ENCODE data around the gene AFF1.
A peak's percentile ranks its signal among the peaks of the same experiment; 100 is the strongest.

AFF1 gene

DNA sequence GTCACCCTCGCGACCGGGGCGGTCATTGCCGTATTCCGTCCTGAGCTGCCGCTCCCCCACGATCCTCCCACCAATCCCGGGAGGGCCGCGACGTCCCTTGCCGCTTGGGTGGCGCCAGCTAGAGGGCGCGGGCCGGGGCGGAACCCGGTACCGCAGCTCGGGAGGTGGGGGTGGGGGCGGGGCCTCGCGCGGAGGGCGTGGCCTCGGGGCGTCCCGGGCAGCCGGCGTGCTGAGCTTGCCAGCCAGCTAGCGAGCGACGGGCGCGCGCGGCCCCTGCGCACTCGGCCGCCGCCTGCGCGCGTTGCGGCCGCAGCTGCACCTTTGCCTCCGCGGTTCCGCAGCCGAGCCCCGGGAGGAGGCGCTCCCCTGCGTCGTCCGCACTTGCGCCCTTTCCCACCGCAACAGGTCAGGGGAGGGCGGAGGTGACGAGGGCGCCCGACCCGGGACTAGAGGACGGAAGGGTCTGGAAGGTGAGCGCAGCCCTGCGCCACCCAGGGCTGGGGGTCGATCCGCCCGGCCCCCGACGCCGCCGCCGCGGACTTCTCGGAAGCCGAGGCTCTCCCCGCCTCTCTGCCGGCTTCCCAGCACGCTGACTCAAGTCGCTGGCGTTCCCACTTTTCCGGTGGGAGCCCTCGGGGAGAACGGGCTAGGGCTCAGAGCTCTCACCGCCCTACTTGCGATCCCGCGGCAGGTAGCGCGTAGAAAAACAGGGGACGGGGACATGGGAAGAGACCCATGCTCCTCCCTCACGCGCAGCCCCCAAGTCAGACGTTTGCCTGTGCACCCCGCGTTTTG is at the start of gene AFF1:
TSS of gene AFF1 (plus strand) at position 241 of the 795 bp plus-strand sequence. CDS start 13,523 bp downstream, outside the sequence.
- DNase-seq = peak; percentile 39

DNA sequence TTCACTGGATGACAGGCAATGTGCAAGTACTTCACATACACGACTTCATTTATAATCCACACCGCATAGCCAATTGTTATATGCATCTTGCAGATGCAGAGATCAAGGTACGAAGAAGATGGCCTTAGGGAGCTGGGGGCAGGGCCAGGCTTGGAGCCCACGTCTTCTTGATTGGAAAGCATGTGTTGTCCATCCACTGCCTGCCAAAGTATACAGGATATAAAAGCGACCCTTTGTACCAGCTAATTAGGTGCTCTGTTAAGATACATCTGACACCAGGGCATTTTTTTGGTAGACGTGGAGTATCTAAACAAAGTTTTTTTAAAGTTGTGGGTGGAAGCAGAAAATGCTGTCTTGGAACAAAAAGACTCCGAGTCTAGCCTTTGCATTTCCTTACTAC is 44.0 kb upstream of the AFF1 start:
- no peak for DNase-seq

GRCh38 chr4:86891762-86892635 is 42.8 kb upstream of the AFF1 start, which contains the start of gene C4orf36:
Gene C4orf36 (minus strand): TSS chr4:86892422. CDS start chr4:86891520, 902 bp downstream.
- DNase-seq = peak; percentile 54

- peak; percentile 40 for DNase-seq
These were observed 42.2 kb upstream of the AFF1 start for GRCh38 chr4:86892636-86892960.

GRCh38 chr4:86893136-86893535 is 41.7 kb upstream of the AFF1 start:
- DNase-seq = no peak

DNA sequence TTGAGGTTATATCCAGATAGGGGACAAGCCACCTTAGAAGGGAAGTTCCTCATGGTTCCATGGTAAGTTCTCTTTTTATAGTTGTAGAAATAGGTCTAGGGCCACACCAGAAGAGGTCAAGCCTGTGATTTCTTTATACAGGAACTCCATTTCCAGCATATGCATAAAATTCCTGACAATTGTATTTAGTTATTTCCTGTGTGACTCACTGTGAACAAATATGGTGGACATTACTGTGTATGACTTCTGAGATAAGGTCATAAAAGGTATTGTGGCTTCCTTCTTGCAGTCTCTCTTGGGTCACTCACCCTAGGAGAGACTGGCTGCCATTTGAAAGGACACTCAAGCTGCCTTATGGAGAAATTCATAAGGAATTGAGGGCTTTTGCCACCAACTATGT is 40.4 kb upstream of the AFF1 start:
- DNase-seq = no peak

- DNase-seq = peak; percentile 19
These were observed 38.9 kb upstream of the AFF1 start for GRCh38 chr4:86895692-86896488.

- DNase-seq = no peak
These were observed 38.2 kb upstream of the AFF1 start for GRCh38 chr4:86896596-86896995.

DNA sequence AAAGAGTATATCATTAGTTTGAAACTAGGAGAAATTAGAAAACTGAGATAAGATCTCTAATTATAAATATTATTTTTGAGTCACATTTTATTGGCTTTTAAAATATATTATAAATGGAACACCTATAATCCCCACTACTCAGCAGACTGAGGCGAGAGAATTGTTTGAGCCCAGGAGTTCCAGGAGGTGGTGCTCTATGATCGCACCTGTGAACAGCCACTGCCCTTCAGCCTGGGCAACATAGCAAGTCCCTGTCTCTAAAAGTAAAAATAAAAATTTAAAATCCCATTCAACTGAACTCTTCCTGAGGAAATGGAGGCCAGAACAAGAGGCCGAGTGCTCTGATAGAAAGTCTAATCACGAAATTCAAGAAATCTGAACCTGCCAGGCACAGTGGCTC is 36.2 kb upstream of the AFF1 start:
- DNase-seq = no peak

- no peak for DNase-seq
These were observed 32.9 kb upstream of the AFF1 start for GRCh38 chr4:86901864-86902263.

- DNase-seq = peak; percentile 6
These were observed 26.6 kb upstream of the AFF1 start for GRCh38 chr4:86908251-86908657.

- no peak for DNase-seq
These were observed 25.1 kb upstream of the AFF1 start for GRCh38 chr4:86909546-86910295.

- no peak for DNase-seq
These were observed 24.4 kb upstream of the AFF1 start for GRCh38 chr4:86910369-86910768.

DNA sequence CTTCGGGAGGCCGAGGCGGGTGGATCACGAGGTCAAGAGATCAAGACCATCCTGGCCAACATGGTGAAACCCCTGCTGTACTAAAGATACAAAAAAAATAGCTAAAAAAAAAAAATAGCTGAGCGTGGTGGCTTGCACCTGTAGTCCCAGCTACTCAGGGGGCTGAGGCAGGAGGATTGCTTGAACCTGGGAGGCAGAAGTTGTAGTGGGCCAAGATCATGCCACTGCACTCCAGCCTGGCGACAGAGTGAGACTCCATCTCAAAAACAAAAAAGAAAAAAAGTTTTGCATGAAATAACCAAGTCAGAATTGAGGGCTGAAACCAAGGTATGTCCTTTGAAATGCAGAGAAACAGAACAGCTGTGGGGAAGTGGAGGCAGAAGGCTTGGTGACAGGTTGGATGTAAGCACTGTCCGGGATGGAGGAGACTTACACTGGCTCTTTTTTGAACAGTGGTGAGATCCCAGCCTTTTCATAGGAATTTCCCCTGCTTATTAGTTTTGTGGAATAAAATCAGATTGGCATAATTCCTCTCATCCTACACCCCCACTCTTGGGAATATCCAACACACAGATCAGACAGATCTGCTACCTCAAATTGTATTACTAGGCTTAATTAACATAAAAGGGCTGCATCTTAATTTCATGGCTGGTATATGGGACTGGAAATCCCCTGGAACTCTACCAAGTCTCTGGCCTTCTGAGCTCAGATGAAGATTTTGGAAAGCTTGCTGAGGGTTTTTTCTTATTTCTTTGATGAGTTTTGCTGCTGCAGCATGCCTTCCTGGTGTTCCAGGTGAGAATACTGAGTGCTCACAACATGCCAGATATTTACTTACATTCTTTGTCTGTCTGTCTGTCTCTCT is 23.8 kb upstream of the AFF1 start:
- DNase-seq = no peak

GRCh38 chr4:86916392-86916791 is 18.4 kb upstream of the AFF1 start:
- DNase-seq = no peak

- DNase-seq = no peak
These were observed 17.4 kb upstream of the AFF1 start for GRCh38 chr4:86917212-86918039.

- no peak for DNase-seq
These were observed 16.2 kb upstream of the AFF1 start for GRCh38 chr4:86918539-86919072.

DNA sequence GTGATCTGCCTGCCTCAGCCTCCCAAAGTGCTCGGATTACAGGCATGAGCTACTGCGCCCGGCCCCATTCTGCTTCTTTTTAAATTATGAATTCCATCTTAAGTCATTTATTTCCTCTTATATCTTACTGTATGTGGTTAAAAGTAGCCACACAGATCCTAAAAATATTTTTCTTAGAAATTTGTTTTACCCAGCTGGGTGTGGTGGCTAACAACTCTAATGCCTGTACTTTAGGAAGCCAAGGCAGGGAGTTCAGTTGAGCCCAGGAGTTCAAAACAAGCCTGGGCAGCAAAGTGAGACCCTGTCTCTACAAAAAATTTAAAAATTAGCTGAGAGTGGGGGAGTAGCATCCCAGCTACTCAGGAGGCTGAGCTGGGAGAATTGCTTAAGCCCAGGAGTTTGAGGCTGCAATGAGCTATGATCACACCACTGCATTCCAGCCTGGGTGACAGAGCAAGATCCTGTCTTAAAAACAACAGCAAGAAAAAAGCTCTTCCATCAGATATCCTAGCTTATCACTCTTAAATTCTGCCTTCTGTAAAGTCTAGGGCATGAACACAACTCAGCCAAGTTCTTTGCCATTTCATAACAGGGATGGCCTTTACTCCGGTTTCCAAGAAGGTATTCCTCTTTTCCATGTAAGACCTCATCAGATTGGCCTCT is 15.1 kb upstream of the AFF1 start:
- DNase-seq = no peak

- no peak for DNase-seq
These were observed 13.1 kb upstream of the AFF1 start for GRCh38 chr4:86921608-86922252.

All from NCI-H2171 (cell line).